SH-SY5Y (cell line): Measurements from ENCODE around the gene SPCS1.

Source experiments
- GATA2 ChIP-seq: IDR thresholded peaks from 2 replicates; pipeline ENCODE4 v1.6.1; 2011; ENCODE audit warnings: mild to moderate bottlenecking, low read depth, low read length
- GATA3 ChIP-seq: IDR thresholded peaks from 2 replicates; pipeline ENCODE4 v1.6.1; 2011; ENCODE audit warnings: low read depth, mild to moderate bottlenecking, low read length, moderate library complexity

DNA sequence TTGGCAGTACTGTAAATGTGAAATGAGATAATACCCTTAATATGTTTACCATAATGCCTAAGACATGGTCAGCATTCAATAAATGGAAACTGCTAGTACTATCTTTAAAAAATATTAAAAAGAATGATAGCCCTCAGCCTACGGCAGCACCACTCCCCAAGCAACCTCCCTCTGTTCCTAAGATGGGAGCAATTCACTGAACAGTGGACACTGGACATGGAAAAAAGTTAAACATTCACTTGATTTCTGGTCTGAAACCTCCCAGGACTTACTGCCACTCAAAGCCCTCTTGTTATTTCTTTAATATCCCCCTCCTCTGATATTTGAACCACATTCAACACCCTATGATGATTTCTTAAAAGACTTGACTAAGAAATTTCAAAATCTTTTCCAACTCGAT lies 37.8 kb downstream of the SPCS1 start:
- TF ChIP-seq GATA2, result no peak
- TF ChIP-seq GATA3, result no peak
